GM21528 (cell line): ENCODE results near the gene AGAP1.
"Not testable (repeated sequence)": the region's sequence is repeated elsewhere in the genome, so short reads cannot be mapped to it uniquely, and the experiment has no call there.

Experiments
- ATAC-seq: cut with Tn5 transposase; IDR thresholded peaks from one replicate; pipeline ENCODE4 v1.9.1; 2021; ENCODE audit warnings: mild to moderate bottlenecking, moderate library complexity; ENCODE audit not compliant: unreplicated experiment, low FRiP score

The AGAP1 gene

DNA sequence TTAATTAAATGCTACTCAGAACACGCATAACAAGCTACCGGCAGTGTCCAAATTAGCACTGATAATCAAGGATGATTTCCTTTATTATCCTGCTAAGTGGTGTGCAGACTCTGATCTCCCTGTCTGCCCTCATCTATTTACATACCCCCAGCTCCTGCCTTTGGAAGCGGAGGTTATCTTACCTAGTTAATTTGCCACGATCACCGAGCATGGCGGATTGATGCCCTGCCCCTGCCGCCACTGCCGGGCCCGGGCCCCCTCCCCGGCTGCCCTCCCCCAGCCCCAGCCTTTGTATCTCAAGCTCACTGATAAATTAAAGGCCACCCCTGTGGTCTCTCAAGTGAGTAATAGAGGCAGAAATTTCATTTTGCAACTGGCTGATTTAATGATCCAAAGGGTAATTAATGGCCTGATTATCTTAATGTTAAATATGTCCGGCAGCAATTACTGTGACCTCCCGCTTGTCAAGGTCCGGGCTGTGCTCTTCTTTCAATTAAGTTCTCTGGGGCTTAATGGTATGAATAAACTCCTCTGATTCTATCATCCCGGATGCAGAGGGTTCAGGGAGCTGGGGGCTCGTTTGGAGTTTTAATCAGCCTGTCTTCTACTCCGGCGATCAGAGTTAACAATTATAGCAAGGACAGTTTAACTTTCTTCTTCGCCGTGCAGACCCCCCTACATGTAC is 560.9 kb downstream of the AGAP1 start:
- ATAC-seq = no peak

GRCh38 chr2:236055471-236055870 is 561.6 kb downstream of the AGAP1 start:
- ATAC-seq = no peak

DNA sequence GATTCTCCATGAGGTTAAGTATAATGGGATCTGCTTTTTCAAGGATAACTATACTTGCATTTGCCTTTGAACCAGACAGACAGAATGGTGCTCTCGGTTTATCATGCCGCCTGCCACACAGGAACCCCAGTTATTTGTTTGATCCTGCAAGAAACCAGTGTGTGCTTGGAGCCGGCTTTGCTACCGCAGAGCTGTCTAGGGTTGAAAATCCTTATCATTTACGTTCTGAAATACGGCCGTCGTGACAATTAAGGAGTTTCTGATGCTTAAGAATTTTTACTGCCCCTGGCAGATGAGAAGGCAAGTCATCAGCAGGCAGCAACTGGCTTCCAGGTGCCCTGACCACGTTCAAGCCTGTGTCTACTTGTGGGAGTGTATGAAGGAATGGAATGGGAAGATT is 562.3 kb downstream of the AGAP1 start:
- no peak for ATAC-seq

DNA sequence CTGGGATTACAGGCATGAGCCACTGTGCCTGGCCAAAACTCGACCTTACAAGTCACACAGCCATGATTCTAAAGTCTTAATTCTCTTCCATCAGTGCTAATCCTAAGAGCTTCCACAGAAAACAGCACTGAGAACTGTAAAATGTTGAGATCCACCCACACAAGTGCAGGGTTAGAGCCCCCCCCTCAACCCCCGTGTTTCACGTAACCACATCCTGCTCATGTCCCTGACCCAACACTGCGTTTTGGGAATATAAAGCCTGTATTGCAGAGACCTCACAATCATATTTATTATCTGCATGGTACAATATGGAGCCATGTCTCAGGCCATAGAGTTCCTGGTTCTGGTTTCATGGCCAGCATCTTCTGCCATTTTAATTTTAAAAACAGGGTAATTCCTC is 563.5 kb downstream of the AGAP1 start:
- ATAC-seq = no peak

GRCh38 chr2:236061497-236061896 is 567.7 kb downstream of the AGAP1 start:
- no peak for ATAC-seq

DNA sequence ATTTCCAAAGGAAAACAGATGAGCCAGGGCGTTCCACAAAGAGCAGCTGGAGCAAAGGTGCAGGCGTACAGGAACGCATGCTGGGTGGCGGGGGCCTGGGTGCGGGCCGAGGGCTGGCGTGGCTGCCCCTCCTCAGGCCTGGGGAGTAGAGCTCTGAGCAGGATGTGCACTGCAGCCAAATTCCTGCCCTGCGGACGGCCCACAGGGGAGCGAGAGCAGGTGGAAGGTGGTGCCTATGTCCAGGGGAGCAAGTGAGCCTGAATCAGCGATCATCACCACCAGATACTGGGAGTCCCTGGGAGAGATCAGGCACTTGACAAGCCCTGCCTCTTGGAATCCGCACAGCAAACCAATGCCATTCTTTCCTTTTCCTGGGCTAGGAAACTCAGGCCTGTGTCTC is 568.1 kb downstream of the AGAP1 start:
- ATAC-seq = no peak

DNA sequence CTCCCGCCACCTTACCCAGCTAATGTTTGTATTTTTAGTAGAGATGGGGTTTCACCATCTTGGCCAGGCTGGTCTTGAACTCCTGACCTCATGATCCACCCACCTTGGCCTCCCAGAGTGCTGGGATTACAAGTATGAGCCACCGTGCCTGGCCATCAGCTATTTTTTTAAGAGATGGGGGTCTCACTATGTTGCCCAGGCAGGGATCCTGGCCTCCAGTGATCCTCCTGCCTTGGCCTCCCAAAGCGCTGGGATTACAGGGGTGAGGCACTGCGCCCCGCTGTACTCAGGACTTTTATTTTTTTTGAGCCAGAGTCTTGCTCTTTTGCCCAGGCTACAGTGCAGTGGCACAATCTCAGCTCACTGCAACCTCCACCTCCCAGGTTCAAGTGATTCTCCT is 569.0 kb downstream of the AGAP1 start:
- ATAC-seq = not testable (repeated sequence)

- no peak for ATAC-seq
Measured at GRCh38 chr2:236063994-236064393, 570.2 kb downstream of the AGAP1 start.

DNA sequence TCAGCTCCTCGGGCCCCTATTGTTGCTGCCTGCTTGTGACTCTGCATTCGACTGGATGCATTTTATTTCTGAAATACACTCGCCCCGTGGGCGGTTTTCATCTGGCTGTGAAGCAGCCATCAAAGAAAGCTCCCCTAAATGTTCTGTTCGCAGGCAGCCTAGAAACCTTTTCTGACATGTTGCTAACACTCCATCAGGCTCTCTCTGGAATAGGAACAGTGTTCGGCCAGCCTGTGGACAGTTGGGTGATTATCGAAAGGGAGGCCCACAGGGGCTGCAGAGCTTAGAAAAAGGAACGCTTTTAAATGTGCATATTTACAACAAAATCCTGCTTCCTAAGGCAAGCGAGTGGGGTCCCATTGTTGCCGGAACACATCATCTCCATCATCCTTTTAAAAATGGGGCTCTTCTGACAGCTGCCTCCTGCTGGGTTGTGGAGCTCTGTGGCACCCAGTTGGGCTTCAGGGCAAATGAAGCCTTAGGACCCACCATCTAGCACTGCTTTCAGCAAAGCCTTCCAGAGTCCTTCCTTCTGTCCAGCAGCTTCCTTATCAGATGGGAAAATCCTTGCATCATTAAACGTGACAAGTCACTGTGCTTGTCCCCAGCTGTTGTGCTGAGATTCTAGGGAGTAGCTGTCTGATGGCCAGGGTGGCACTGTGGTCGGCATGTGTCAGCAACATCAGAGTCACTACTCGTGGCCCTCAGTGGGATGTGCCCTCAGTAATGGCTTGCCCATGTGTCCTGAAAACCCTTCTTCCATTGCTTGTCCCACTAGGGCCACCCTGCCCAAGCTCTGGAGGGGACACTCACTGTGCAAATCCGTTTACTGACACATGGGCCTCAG is 571.7 kb downstream of the AGAP1 start:
- no peak for ATAC-seq

DNA sequence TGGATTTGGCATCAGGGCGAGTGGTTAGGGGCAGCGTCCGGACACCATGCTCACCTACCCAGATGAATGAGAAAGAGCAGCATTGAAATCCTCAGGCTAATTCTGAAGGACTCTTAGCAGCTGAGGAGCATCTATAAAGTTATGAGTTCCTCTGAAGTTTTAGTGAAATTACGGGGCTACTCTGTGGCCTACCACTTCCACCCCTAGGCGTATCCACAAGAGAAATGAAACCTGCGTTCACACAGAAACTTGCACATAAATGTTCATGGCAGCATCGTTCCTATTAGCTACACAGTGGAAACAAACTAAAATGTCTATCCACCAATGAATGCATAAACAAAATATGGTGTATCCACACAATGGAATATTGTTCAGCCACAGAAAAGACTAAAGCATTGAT is 576.4 kb downstream of the AGAP1 start:
- ATAC-seq = no peak

GRCh38 chr2:236073246-236073645 is 579.4 kb downstream of the AGAP1 start:
- no peak for ATAC-seq

DNA sequence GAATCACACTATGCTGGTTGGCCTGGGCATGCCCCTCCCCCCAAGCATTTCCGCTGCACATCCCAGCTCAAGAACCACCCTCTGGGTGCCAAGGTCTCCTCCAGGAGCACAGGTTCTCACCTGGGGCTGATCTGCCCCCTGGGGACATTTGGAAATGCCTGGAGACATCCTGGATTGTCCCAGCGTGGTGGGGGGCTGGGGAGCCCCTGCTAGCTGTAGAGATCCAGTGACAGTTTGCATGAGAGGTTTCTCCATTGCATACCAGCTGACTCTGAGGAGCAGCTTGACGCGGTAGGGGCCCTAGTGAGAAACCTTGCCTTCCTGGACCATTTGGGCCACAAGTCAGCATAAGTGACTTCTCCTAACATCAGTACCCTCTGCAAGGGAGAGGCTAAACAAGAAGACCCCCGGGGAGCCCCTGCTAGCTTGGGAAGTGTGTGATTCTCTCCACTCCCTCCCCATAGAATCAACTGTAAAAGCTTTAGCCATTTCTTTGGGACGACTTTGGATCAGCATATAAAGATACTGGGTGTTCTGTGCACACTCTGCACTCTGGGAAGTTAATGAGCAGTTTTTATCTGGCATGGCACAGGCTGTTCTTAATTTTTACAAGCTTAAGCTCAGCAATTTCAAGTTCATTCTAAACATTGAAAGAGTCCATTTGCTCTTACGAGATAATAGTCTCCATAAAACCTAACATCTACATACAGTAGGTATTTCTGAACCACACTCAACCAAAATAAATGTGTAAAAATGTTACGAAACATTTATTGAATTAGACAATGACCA is 580.2 kb downstream of the AGAP1 start:
- ATAC-seq = no peak

- no peak for ATAC-seq
Measured at GRCh38 chr2:236075802-236076201, 582.0 kb downstream of the AGAP1 start.

GRCh38 chr2:236078297-236079255 is 584.7 kb downstream of the AGAP1 start:
- ATAC-seq = no peak

GRCh38 chr2:236080412-236080811 is 586.6 kb downstream of the AGAP1 start:
- ATAC-seq = no peak

GRCh38 chr2:236081171-236081570 is 587.3 kb downstream of the AGAP1 start:
- ATAC-seq = no peak

DNA sequence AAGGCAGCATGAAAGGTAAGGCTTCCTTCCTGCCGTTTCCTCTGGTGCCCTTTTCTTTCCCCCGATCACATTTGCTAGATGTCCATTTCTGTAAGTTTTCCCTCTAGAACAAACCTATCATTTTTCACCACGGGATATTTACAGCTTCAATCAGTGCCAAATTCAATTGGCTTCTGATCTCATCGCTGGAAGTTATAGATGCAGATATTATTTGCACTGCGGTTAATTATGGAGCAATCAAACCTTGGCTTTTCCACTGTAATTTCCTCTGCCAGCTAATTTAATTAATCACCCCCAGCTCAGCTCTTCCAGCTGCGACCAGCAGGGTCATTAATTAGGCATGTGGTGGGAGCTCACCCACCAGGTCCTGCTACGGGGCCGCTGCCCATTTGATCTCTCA is 588.2 kb downstream of the AGAP1 start:
- no peak for ATAC-seq

GRCh38 chr2:236083934-236084333 is 590.1 kb downstream of the AGAP1 start:
- ATAC-seq = no peak

GRCh38 chr2:236085211-236085610 is 591.4 kb downstream of the AGAP1 start:
- no peak for ATAC-seq

DNA sequence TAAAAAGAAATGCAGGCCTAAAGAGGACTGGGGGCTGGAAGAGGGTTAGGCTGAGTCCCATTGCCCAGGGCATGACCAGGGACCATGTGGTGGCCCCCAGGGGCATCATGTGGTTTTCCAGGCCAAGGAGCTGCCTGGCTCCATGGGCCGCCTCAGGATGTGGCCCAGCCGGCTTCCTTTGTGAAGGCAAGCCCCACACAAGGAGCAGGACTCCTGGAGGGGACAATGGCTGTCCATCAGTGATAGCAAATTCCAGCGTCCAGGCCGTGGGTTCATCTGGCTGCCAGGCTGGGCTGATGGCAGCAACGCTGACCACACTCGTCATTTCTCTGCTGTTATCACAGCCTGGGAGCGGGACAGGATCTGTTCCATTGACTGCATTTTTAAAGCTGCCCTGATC is 591.8 kb downstream of the AGAP1 start:
- ATAC-seq = no peak
